Fibroblast of the aortic adventitia (primary cell): Measurements from ENCODE around the gene RAE1. TPM values are rescaled to one million over a fixed set of nuclear protein-coding genes. Genes with fewer than 3 reads are reported as not detected.

ENCODE experiments used
- DNase-seq: peaks from one replicate; pipeline ENCODE4 v3.0.0-alpha.2; 2010; ENCODE audit warnings: low read depth
- H3K4me3 ChIP-seq: 2 replicates; pipeline ENCODE4 v1.5.1; 2011; ENCODE audit warnings: low read depth, mild to moderate bottlenecking, control low read depth, low read length, moderate library complexity
- CTCF ChIP-seq: IDR thresholded peaks from 2 replicates; pipeline ENCODE4 v1.5.1; 2011; ENCODE audit warnings: mild to moderate bottlenecking, low read length, control low read depth, inconsistent platforms; ENCODE audit not compliant: insufficient read depth
- total RNA-seq: library from RNA; depleted of rRNA; stranded (reverse); fragments of >200 nt; gene quantifications from 2 replicates; pipeline ENCODE4 v1.2.3, GENCODE V29; 2012; ENCODE audit warnings: low replicate concordance

RAE1 gene
- total RNA-seq, 1 donor, result 24.8 TPM

DNA sequence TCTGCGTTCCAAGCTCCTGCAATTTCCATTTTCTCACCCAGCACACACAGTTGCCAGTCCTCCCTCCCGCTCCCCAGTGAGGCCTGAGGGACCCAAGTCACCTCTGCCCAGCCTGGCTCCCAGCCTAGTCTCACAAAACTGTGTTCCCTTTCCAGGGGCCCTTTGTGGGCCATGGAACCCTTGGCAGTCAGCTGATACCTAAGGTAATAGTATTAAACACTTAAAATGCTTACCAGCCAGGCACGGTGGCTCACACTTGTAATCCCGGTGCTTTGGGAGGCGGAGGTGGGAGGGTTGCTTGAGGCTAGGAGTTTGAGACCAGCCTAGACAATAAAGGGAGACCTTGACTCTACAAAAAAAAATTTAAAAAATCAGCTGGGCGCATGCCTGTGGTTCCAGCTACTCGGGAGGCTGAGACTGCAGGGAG lies 36.9 kb downstream of the RAE1 start:
- DNase-seq, result no peak
- TF ChIP-seq CTCF, result no peak

GRCh38 chr20:57388953-57389694 lies 38.1 kb downstream of the RAE1 start:
- peak overlapping the region; percentile 13 for H3K4me3 ChIP-seq
- peak; percentile 23 for TF ChIP-seq CTCF
- DNase-seq, result peak; percentile 46

More for the DNA sequence above, 36.9 kb downstream of the RAE1 start:
- H3K4me3 ChIP-seq, result no peak overlapping the region

DNA sequence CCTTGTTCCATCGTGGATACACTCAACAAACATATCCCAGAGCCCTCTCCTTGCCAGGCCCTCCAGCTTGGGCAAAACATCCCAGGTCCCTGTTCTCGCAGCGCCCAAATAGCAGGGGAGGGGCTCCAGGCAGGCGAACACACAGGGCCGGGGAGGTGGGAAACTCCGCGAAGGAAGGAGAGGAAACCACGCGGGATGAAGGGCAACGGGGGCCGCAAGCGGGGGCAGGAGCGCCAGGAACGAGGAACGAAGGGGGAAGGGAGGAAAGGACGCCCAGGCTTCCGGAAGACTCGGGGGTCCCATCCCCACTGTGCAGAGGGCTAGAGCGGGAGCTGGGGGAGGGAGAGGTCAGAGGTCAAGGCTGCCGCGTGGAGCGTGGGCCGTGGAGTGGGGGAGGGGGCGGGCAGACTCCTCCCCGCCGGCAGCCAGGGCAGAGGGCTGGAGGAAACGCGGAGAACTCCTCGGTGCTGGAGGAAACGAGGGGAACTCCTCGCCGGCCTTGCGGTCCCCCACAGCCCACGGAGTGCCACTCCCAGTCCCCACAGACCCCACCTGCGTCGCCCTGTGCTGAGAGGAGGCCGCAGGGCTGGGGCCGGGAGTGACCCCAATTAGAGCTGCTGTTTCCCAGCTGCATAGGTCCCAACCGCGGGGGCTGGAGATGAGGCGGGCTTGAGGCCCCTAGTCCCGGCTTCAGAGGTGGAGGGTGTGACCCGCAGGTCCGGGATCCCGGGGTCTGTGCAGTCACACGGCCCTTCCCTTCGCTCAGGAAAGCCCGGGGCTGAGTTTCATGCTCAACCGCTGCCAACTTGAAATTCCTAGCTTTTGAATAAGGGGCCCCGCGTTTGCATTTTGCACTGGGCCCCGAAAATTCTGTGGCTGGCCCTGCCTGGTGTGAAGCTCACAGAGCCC lies 38.9 kb downstream of the RAE1 start:
- TF ChIP-seq CTCF, result no peak
- H3K4me3 ChIP-seq, result no peak overlapping the region
- no peak for DNase-seq

DNA sequence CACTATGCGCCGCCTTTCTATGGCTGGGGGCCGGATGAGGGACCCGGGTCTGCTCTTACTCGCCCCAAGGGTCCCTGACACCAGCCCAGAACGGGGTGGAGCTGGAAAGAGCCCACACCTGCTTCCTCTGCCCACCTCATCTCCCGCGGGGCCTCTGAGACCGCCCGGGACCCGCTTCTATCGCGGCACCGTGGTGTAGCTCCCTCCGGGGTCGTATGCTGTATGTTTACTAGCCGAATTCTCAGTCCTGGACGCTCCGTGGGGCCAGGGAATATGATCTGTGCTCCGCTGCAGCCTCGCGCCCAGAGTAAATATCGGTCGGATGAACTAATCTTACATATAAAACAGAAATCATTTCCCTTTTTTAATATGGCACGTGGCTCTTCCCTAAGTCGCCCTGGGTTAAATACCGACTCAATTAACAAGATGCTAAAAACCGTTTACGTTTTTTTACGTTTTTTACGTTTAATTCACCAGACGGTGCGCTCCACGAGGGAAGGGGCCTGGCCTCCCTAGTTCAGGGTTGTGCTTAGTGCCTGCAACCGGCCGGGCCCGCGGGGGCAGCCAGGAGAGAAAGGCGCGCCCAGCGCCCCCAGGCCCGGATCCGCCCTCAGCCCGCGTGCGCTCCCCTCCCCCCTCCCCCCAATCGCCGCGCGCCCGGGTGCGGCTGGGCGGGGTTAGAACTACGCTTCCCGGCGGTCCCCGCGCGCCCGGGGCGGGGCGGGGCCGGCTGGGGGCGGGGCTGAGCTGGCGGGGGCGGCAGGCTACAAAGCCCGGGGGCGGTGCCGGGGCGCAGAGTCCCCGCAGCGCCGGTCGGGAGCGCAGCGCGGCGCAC lies 39.8 kb downstream of the RAE1 start, which contains the start of gene RBM38:
Gene RBM38 (plus strand): TSS at position 793 of the 835 bp plus-strand sequence. CDS start 186 bp downstream, outside the sequence.
- H3K4me3 ChIP-seq, result peak within 1 kb of the TSS; percentile 74
- no peak for TF ChIP-seq CTCF
- DNase-seq, result peak; percentile 42

DNA sequence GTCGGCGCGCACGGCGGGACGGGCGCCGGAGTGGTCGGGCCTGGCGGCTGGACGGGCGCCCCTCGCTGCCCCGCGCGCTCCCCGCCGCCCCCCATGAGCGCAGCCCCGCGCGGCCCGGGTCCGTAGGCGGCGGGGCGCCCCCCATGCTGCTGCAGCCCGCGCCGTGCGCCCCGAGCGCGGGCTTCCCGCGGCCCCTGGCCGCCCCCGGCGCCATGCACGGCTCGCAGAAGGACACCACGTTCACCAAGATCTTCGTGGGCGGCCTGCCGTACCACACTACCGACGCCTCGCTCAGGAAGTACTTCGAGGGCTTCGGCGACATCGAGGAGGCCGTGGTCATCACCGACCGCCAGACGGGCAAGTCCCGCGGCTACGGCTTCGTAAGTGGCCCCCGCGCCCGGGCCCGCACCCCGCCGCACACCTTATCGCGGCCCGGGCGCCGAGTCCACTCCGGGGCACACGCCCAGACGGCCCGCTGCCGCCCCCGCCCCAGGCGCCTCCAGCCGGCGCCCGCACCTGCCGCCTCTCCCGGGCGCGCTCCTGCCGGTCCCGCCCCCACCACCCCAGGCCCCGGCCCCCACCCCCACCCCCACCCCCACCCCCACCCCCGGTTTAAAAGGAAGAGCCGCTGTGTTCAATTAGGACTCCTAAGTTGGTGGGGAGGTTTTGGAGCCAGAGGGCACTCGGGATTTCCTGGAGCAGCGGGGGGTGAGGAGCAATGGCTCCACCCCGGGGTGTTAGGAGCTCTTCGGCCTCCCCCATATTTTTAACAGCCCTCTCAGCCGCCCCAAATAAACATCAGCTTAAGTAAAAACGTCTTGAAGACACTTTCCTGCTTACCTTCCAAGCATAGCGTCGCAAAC lies 40.6 kb downstream of the RAE1 start:
- peak overlapping the region; percentile 74 for H3K4me3 ChIP-seq
- no peak for TF ChIP-seq CTCF
- DNase-seq, result peak; percentile 11
